SU-DHL-6 (cell line): Measurements from ENCODE around the gene CKS1B.

Experiments used
- EZH2phosphoT487 ChIP-seq: fragments of 200-600 bp; sonication (generic), shearing (Covaris generic); conservative IDR thresholded peaks from 2 replicates; pipeline ENCODE4 v1.6.1; 2018; ENCODE audit warnings: mild to moderate bottlenecking, antibody characterized with exemption, low read length, moderate library complexity, mixed read lengths
- TF ChIP-seq, protein P1 (sequence below): fragments of 200-600 bp; sonication (generic); IDR thresholded peaks from one replicate; pipeline ENCODE4 v1.5.1; 2017; ENCODE audit warnings: antibody characterized with exemption, mild to moderate bottlenecking, low read length, moderate library complexity; ENCODE audit not compliant: insufficient read depth, poor library complexity, severe bottlenecking

DNA sequence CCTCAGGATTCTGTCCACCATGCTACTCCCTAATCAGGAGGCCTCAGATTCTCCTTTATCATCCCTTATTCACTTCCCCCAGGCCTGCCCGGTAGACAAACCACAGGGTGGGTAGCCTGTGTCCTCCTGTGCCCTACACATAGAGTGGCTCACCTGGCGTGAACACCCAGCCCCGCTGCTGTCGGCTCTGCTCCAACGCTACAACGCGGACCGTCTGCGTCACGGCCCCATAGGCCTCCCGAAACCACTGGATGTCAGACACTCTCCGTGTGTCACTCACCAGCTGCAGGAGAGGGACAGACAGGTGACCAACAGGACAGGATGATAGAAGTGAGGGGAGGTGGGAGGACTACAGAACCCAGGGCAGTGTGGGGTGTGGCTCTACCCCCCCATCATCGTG lies 48.3 kb upstream of the CKS1B start:
- TF ChIP-seq, protein P1, sequence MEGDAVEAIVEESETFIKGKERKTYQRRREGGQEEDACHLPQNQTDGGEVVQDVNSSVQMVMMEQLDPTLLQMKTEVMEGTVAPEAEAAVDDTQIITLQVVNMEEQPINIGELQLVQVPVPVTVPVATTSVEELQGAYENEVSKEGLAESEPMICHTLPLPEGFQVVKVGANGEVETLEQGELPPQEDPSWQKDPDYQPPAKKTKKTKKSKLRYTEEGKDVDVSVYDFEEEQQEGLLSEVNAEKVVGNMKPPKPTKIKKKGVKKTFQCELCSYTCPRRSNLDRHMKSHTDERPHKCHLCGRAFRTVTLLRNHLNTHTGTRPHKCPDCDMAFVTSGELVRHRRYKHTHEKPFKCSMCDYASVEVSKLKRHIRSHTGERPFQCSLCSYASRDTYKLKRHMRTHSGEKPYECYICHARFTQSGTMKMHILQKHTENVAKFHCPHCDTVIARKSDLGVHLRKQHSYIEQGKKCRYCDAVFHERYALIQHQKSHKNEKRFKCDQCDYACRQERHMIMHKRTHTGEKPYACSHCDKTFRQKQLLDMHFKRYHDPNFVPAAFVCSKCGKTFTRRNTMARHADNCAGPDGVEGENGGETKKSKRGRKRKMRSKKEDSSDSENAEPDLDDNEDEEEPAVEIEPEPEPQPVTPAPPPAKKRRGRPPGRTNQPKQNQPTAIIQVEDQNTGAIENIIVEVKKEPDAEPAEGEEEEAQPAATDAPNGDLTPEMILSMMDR, result no peak
- TF ChIP-seq EZH2phosphoT487, result no peak
